ENCODE measurements around the gene FANCD2OS.
"Not testable (repeated sequence)": the region's sequence is repeated elsewhere in the genome, so short reads cannot be mapped to it uniquely, and the experiment has no call there.

DNA sequence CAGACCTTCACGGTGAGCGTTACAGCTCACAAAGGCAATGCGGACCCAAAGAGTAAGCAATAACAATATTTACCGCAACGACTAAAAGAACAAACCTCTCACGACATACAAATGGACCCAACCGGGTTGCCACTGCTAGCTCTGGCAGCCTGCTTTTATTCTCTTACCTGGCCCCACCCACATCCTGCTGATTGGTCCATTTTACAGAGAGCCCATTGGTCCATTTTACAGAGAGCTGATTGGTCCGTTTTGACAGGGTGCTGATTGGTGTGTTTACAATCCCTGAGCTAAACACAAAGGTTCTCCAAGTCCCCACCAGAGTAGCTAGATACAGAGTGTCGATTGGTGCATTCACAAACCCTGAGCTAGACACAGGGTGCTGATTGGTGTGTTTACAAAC, 27.8 kb upstream of the FANCD2OS start:
- not testable (repeated sequence) for TF ChIP-seq CTCF (IDR thresholded peaks at IDR 0.05; ENCODE audit: low read depth, low read length); POLR2A (IDR thresholded peaks at IDR 0.05; ENCODE audit: extremely low read depth, insufficient read length)

All from NB4 (cell line).